K562 treated with DMSO at 1 percent for 48 hours (cell line): ENCODE results near the gene BAG5. TPM values are rescaled to one million over a fixed set of nuclear protein-coding genes. Genes with fewer than 3 reads are reported as not detected.

Experiments used
- total RNA-seq: library from RNA; unstranded; fragments of 300-600 nt; gene quantifications from 2 replicates; pipeline ENCODE4 v1.2.3, GENCODE V29; 2022; ENCODE audit warnings: low replicate concordance; ENCODE audit errors: extremely low read depth

Gene BAG5, protein sequence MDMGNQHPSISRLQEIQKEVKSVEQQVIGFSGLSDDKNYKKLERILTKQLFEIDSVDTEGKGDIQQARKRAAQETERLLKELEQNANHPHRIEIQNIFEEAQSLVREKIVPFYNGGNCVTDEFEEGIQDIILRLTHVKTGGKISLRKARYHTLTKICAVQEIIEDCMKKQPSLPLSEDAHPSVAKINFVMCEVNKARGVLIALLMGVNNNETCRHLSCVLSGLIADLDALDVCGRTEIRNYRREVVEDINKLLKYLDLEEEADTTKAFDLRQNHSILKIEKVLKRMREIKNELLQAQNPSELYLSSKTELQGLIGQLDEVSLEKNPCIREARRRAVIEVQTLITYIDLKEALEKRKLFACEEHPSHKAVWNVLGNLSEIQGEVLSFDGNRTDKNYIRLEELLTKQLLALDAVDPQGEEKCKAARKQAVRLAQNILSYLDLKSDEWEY
- total RNA-seq, result not detected in 2 replicates

DNA sequence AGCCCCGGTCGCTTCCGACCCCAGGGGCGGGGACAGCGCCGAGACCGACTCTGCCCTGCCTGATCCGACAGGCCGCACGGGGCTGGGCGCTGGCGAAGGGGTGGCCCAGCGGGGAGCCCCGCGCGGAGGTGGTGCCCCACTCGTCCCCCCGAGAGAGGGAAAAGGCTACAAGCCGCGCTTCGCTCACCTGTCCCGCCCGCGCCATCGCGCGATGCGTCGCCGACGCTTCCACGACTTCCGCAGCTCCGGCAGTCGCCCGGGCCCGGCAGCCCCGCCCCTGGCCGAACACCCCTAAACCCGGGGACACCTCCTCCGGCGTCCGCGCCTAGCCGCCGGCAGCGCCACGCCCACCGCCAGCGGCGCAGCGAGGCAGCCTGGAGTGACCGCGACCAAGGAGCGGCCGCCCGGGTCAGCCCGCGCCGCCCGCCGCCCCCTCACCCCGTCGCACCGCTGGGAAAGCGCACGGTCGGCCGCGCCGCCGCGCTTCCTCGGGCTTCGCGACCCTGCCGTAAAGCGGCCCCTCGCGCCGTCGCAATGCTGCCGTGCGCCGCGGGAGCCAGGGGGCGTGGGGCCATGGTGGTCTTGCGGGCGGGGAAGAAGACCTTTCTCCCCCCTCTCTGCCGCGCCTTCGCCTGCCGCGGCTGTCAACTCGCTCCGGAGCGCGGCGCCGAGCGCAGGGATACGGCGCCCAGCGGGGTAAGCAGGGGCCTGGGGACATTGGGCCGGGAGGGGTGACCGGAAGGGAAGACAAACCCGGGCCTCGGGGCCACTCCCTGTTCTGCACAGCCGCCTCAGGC lies at the start of gene BAG5, which contains the start of gene COA8:
BAG5 (minus strand) TSS at position 229 of the 797 bp plus-strand sequence. CDS start 1,493 bp downstream, outside the sequence.
COA8 (plus strand) TSS at position 532 of the 797 bp plus-strand sequence; CDS start at position 574, 42 bp downstream.

DNA sequence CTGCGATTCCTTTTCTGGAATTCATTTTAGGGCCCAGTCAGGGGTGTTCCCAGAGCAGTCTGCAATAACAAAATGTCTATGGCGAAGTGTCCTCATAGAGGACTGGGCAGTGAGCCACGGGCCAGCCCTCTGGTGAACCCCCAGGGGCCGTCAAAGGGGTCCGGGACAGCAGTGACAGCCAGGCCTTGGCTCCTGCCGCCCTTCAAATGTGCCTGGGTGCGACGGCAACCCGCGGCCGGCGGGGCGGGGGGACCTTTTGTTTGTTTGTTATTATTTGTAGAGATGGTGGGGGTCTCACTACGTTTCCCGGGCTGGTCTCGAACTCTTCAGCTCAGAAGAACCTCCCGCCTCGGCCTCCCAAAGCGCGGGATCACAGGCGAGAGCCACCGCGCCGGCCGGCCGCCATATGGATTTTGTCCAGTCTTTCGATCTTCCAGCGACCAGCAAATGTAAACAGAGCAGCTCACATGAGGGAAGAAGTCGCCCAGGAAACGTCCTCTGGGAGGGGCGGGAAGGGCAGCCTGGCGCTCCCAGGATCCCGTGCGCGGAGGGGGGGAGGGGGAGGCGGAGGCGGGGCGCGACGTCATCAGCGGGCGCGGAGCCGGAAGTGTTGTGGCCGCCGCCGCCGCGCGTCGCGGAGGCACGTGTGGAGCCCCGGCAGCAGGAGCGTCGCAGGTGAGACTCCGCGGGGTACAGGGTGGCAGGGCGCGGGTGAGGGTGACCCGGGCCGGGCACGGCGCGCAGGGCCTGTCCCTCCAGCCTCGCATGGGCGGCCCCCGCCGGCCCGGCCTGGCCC lies 33.7 kb downstream of the BAG5 start, which contains the start of gene TRMT61A:
TRMT61A (plus strand) TSS at position 610 of the 796 bp plus-strand sequence. CDS start 783 bp downstream, outside the sequence.

DNA sequence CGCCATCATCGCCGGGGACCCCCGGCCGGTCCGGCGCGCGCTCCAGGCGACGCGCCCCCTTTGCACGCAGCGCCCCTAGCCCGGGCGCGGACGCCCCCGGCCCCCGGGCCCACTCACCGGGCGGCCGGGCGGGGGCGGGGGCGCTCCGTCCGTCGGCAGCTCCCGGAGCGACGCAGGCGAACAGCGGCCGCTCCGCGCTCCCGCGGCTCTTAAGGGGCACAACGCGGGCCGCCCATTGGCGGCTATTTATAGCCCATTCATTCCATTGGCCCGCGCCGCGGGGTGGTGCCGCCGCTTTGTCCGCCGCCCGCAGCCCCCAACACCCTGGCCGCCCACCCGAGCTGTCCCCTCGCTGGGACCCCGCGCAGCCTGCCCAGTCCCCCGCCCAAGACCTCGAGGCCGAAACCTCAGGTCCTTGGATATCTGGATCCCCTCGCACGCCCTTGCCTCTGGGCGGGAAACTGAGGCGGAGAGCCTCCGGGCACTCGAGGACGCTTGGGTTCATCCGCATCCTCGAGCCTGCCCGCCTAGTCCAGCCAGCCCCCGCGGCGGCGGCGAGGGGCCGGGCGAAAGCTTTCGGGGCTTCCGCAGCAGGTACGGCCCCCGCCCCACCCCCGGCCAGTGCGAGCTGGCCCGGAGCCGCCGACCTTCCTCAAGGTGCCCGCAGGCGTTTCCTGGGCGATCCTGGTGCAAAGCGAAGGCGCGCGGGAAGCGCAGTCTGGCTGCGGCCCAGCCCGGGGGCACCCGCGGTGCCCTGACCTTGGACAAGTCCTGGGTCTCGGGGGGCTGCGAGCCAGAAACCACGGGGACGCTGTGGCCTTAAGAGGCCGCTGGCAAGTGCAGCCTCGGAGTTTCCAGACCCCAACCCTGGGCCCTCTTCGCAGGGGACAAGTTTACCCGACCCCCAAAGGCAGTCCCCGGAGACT lies 39.5 kb downstream of the BAG5 start, which contains the start of gene CKB:
CKB (minus strand) TSS at position 182 of the 926 bp plus-strand sequence. CDS start 337 bp downstream, outside the sequence.

Other genes starting within 250 kb of the BAG5 start
- gene EIF5, start 228.4 kb downstream of the BAG5 start, total RNA-seq, result 386 TPM in 1 of 2 replicates, not detected in the other
- not detected in 2 replicates for gene MARK3, start 177.2 kb downstream of the BAG5 start, total RNA-seq
- gene CKB, start 39.8 kb downstream of the BAG5 start, total RNA-seq, result not detected in 2 replicates
- not detected in 2 replicates for gene TRMT61A, start 33.5 kb downstream of the BAG5 start, total RNA-seq
- not detected in 2 replicates for gene COA8, start 303 bp upstream of the BAG5 start, total RNA-seq
- not detected in 2 replicates for gene KLC1, start 66.6 kb upstream of the BAG5 start, total RNA-seq
- not detected in 2 replicates for gene XRCC3, start 152.8 kb upstream of the BAG5 start, total RNA-seq
- gene ZFYVE21, start 153.2 kb upstream of the BAG5 start, total RNA-seq, result not detected in 2 replicates